ENCODE results near the gene ZNF236. TPM values are rescaled to one million over a fixed set of nuclear protein-coding genes. Genes with fewer than 3 reads are reported as not detected.

ZNF236 gene
- total RNA-seq, 1 donor from 2014 or later = 5.5 TPM

DNA sequence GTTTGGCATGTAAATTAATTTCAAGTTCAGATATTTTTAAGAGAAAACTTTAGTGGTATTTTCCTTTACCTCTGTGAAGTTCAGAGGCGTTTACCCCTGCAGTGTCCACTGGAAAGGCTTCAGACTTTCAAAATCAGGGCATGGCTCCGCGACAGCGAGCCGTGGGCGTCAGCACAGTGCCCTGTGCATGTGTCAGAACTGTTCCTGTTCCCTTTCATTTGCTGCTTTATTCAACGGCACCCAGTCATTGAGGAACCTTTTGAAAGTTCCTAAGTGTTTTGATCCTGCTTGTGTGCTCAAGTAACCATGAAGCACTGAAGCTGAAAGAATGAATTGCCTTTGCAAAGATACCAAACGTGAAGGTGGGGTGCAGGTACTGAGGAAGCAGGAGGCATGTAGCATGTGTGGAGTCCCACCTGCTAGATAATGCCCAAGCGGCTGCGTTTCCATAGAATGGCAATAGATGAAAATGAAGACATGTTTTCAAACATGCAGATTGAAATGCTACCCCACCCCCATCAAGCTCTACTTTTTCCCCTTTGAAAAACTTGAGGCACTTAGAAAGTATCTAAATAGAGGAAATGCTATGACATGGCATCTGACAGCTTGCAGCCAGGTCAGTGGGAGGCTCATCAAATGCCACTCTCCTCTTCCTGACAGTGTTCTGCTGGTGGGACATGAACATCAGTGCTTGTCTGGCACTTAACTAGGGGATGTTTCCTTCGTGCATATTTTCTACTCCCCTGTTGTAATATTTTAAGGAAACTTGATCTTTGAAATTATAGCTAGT lies 148.6 kb downstream of the ZNF236 start:
- DNase-seq (ENCODE audit: low read depth, low spot score) = no peak

DNA sequence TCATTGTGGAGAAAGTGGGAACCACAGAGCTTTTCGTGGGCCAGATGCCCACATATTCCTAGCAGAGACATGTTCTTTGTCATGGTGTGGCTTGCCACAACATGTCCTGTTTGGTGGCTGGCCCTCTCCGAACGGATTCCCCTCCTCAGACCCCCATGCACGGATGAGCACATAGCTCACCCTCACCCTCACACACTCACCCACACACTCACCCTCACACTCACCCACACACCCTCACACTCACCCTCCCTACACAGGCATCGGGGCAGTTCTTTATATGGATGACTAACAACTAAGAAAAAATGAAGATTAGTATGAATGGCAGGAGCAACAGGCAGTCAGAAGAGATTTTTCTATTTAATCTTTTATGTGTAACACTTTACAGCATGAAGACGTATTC lies 149.9 kb downstream of the ZNF236 start:
- DNase-seq (ENCODE audit: low read depth, low spot score) = no peak

DNA sequence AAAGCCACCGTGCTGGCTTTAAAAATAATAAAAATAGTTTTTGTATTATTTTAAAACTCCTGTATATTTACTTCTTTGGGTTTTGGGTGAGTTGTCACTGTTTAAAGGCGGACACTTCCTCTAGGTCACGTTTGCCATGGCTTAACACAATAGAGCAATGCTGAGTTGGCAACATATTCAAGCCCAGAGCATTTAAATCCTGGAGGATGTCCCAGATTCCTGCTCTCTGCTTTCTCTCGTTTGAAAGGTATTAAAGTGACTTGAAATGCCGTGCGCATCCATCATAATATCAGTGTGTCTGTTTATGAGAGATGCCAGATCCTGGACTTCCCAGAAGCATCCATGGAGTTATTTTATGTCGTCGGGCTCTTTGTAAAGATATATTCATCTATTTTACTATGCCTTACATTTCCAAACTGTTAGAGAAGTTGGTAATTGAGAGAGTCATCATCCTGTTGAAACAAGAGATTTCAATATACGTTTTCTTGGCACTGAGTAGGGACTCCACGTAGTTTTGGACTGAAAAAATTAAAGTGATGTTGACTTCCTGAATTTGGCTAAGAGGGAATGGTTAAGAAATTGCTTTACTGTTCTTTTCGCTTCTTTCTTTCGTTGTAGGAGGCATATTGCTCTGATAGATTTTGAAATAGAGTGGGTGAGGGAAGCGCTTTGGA lies 150.6 kb downstream of the ZNF236 start:
- no peak for DNase-seq (ENCODE audit: low read depth, low spot score)

DNA sequence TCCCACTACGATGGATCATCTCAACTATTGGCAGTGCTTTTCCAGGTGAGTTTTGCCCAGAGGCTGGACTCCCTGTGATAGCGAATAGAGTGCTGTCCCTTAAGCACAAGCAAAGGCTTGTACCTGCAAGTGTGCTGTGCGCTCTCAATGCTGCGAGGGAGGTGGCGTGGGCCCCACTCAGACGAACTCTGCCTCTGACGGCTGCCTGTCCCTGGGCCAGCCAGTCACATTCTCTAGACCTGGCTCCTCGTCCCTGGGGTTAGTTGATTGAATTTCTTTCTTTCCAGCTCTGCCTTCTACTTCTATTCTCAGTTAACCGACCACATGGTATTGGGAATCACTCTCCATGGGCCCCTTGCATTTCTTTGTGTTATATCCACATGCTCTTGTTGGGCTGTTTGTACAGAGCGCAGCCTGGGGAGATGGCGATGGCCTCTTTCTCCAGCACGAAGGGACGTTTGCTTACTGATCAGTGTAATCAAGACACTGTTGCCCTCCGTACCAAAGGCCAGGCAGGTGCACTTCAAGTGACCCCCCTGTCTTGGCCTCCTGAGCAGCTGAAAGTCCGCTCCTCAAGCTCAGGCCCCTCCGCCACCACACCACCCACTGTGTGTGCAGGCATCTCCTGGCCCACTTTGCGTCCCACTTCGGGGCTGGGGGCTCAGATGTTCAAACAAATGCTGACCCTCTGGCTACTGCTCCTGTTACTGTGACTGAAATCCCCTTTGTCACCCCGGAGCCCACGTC lies 151.3 kb downstream of the ZNF236 start:
- DNase-seq (ENCODE audit: low read depth, low spot score) = no peak

DNA sequence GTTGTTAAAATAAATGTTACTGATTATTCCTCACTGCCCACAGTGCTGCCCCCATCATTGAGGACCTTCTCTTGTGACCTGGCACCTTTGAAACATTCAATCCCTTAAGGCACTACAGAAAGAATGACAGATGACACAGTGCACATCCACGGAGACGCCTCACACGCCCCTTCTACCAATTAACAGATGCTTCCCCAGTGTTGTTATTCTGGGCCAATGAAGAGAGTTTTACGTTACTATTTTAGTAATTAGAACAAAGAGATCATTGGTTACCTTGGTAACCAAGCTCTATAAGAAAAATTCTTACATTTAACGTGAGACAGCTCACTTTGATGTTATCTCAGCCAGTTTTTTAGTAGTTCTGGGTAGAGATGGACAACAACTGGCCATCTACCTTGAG lies 152.0 kb downstream of the ZNF236 start:
- DNase-seq (ENCODE audit: low read depth, low spot score) = no peak

DNA sequence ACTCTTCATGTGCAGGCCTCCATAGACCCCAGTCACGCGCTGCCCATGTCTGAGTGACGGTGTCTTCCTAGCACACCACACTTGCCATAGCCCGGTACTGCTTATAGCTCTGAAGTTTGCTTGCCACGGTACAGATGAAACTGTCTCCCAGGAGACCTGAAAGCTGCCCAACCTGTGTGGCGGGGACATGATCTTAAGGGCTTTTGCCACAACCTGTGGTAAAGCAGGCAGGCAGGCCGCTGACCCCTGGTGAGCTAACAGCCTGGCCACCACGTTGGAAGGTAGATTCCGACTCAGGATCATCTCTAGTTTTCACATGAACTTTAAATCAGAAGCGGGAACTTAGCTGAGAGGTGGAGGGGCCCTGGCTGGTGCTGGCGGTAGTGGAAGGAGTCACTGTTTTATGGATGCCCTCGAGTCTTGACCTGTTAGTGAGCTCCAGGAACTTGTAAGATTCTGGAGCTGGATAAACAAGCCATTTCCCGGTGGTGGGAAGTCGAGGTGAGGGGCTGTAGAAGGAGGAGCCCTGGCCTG lies 153.3 kb downstream of the ZNF236 start:
- DNase-seq (ENCODE audit: low read depth, low spot score) = no peak

DNA sequence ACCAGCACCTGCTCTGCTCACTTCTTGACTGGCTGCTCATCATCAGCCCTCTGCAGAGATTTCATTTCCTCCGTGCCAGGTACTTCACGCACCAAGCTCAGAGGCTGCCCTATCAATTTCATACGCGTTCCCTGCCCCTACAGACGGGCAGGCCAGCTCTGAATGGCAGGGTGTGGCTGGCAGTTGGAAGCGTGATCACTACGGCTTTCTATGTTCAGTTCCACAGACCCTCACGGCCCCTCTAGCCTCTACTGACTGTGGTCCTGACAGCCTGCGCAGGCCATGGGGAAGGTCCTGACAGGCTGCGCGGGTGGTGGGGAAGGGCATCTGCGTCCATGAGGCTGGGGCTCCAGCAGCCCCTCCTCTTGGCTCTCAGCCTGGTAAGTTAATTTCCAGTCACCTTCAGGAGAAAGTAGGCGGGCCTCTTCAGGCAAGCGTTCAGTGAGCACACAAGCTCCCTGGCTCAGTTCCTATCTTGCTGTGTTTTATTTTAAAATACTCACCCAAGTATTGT lies 154.8 kb downstream of the ZNF236 start:
- DNase-seq (ENCODE audit: low read depth, low spot score) = no peak

DNA sequence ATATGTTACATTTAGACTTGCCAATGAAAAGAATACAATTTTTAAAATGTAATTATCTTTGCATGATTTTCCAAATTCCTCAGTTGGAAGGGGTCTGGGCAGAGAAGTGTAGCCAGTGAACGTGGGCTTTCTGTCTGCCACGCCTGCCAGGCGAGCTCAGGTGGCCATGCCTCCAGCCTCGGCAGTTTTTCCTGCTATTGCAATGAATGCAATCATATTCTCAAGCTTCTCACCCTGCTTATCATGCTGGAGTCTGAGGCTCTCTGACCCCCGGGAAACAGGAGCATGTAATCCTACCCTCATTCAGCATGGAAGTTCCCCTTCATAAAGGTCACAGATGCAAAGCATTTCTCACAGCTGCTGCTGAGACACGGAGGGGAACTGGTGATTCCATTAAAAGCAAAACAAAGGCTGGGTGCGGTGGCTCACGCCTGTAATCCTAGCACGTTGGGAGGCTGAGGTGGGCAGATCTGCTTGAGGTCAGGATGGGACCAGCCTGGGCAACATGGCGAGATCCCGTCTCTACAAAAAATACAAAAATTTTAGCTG lies 155.4 kb downstream of the ZNF236 start:
- no peak for DNase-seq (ENCODE audit: low read depth, low spot score)

DNA sequence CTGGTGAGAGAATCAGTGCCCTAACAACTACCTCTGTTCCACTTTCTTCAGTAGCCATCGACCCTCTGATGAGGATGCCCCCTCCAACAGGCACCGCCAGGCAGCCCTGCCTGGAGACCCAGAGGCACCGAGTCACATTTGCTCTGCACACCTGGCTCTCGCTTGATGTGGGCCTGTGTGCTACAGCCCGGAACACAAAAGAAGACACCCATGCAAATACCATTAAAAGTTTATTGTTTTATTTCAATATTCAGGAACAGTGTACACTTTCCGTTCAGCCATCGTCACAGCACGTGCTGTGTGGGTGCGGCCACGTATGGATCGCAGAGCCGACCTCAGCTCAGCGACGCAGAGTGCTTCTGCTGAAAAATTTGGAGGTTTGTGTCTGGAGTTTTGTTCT lies 156.3 kb downstream of the ZNF236 start:
- DNase-seq (ENCODE audit: low read depth, low spot score) = no peak

DNA sequence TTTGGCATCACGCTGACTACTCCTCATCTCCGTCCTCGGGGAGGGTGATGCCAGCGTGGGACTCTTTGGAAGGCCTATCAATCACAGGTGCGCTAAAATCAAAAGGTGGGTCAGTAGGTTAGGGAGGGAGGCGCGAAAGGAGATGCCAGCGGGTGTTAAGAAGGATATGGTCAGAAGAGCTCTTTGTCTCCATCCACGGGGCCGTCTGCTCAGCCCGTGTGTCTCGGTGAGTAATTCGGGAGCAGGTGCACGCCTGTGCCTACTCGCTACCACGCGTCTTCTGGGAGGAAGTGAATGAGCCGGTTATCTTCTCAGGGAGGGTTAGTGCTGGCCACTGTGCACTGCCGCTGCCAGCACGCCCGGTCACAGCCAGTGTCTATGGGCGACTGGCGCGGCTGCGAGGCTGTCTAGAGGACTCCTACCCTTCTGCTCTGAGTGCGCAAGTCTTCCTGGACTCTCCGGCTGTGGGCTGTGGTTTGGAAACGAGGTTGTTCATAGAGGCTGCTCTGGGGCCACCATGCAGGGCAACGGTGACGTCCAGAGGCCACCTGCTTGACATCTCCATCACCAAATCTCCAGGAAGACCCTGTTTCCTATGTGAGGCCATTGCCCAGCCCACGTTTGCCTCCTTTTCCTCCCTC lies 156.9 kb downstream of the ZNF236 start:
- no peak for DNase-seq (ENCODE audit: low read depth, low spot score)

DNA sequence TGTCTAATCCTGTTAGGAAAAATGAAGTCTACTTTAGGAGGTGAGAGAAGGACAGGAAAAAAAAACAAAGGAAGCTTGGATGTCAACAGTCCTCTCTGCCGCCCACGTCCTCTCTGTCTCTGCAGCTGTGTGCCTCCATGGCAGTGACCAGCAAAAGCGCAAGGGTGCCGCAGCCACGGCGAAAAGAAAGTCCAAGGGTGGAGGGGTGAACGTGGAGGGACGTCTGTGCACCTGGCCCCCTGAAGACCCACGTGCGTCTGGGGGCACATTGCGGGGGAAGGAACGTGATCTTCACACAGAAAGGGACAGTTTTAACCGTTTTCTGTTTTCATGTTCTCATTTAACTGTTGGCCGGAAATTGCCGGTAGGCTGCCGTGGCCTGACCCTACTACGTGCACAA lies 157.5 kb downstream of the ZNF236 start:
- no peak for DNase-seq (ENCODE audit: low read depth, low spot score)

DNA sequence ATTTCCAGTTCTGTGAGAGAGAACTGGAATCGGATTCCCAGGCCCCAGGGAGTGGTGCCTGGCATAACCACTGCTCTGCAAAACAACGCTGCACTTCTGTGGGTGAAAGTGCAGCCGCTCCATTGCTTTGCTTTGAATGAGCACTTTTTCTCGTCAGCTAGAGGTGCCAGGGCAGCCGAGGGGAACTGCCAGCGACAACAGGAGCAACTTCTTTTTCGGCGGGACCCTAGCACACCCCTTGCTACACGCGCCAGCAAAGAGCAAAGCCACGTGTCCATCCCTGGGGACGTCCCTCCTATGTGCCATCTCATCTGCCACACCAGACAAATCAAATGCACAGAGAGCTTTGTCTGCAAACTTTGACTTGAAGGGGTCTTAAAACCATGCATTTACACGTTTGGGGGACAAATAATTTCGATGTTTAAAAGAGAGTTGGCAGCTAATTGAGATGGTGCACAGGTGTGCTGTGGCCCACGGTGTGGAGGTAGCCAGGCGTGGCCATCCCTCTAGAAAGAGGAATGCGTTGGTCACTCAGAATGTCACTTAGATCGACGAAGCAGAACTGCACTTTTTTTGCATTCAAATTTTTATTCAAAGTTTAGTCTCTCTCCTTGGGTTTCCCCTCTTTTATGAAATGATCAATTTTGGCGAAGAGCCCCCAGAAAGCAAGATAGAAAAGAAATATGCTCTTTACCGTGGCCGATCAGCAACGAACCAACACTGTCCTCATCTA lies 158.5 kb downstream of the ZNF236 start:
- no peak for DNase-seq (ENCODE audit: low read depth, low spot score)

DNA sequence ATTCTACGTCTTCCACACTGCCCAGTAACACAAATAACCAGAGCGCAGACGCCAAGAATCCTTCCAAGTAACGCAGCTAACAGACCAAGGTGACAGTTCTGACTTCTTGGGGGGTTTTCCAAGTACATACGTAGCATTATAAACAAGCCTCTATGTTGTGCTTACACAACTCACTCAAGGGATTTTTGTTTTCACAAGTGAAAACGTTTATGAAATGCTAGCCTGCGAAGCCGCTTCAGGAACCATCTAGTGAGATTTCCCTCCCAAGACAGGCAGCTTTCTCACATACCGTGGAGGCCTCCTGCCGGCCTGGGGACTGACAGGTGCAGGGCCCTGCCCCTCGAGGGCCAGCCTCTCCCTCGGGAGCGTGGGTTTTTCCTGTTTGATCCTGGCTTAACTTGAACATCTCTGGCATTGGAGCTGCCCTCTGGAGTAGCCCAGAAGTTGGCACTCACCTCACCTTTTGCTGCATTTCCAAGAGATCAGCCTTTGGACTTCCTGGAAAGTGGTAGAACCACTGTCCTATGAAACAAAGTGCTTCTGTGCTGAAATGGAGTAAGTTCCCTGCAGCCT lies 159.1 kb downstream of the ZNF236 start:
- DNase-seq (ENCODE audit: low read depth, low spot score) = no peak

DNA sequence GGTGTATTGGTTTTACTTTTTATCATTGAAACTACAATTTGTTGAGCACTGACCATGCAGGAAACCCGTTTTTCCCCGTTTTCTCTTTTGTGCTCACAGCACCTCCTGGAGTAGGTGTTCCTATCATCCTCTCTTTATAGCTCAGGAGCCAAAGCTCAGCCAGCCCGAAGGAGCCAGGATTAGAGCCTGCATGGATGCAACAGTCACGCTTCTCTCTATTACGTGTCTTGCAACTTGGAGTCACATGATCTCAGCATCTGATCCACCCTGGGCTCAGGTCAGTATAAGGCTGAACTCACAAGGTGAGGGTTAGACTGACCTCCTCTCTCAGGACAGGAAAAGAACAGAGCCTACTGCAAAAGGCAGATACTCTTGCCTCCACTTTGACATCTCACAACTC lies 159.7 kb downstream of the ZNF236 start:
- DNase-seq (ENCODE audit: low read depth, low spot score) = no peak

DNA sequence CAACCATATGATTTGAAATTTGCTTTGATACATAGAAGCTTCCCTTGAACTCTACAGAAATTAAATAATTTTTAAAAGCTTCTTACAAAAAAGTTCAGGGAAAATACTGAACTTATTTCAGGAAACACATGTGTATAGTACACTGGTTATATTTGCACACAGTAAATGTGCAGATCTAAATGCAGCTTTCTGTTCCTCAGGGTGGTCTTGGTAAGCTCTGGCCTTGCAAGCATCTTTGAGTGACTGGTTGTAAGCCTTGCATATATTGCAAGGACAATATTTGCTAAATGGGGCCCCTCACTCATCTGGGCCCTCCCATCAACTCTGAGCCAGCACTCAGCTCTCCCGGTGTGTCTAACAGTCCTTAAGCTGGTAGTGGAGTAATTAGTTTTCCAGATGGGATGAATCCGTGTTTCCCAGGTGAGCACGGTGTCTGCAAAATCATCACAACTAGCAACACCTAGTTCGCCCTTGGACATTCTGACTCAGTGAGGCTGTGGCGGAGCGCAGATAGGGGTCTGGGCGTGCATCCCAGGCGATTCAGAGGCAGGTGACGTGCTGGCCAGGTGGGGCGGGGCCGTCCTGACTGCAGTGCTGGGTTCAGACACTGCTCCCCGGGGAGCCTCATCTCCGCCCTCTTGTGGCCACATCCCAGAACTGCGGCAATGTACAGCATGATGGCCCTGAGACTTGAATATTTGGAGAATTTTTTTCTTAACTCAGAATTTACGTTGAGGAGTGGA lies 160.7 kb downstream of the ZNF236 start:
- peak; percentile 19 for DNase-seq (ENCODE audit: low read depth, low spot score)

DNA sequence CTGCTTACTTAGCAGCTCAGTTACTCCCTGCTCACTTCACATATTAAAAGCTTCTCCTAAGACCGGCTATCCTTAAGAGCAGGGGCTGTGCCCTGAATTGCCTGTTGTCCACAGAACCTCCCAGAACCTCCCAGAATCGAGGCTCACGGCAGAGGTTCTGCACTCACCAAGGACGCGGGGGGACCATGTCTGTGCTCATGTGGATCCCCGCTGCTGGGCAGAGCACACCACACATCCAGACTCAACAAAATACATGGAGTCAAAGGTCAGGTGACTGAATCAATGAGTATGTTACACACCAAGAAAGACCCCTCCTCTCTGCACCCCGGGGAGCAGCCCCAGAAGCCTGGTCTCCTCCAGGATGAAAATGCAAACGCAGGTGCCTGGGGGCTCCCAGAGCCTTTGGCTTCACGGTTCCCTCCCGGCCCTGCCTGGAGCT lies 161.3 kb downstream of the ZNF236 start:
- DNase-seq (ENCODE audit: low read depth, low spot score) = no peak

DNA sequence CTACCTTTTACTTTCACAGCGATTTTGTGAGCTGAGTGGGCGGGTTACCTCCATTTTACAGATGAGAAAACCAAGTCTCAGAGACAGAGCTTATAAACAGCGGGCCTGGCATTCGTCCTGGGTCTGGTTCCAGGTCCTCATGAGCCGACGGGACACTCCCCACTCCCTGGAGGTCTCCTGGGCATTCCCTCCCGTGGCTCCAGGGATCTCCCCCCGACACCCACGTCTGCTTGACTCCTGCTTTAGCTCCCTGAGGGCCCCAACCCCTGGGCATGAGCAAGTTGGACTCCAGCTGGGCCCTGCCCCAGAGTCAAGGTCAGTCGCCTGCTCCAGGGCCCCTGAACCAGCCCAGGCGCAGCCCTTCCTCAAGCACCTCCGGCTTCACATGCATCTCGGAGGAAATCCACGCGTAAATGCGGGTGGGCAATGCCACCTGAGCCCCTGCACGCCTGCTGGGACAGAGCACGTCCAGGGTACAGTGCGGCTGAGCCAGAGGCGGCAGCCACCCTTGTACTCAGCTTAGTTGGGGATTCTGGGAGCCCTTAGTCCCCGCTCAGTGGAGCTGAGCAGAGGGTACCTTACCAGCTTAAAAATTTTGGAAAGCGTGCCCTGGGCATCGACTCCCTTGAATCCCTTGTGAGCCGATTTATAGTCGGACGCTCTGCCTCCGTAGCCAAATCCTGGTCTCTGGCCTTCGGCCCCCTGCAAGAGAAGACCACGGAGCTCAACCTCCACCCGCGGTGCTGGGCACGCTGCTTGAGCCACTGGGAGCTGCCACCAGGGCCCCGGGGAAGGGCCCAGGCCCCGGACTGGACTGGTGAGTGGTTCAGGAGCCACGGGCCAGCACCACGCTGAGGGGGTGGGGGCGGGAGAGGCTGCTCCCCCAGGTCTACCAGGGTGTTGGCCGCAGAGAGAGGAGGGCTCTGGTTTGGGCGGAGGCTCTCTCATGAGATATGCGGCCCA lies 162.1 kb downstream of the ZNF236 start:
- no peak for DNase-seq (ENCODE audit: low read depth, low spot score)

Data from pulmonary artery endothelial cell (primary cell).